ENCODE results near the gene TSEN54. TPM values are rescaled to one million over a fixed set of nuclear protein-coding genes. Genes with fewer than 3 reads are reported as not detected.

The TSEN54 gene
- total RNA-seq, 2 donors from 2014 or later: 29.7 to 50.7 TPM

- intact Hi-C loops (cut with DNase I): no loop called here
- no peak overlapping the region for H3K9ac ChIP-seq (ENCODE audit: low read depth in 2 of 2, low read length in 2 of 2)
- DNase-seq: no peak
- no peaks in the 10 kb centered on the region for H3K4me1 ChIP-seq
- no peaks in the 10 kb centered on the region for H3K27me3 ChIP-seq
- no peak for TF ChIP-seq CTCF (IDR thresholded peaks at IDR 0.05)
- peaks cover 28% of the 10 kb centered on the region for H3K36me3 ChIP-seq
- no peak overlapping the region for H3K27ac ChIP-seq
- no peak overlapping the region for H3K4me3 ChIP-seq
- H3K9me3 ChIP-seq: no peaks in the 10 kb centered on the region
Measured at GRCh38 chr17:75563063-75563758, 46.9 kb downstream of the TSEN54 start.

- intact Hi-C loops (cut with DNase I): no loop called here
- H3K4me1 ChIP-seq: no peaks in the 10 kb centered on the region
- no peaks in the 10 kb centered on the region for H3K27me3 ChIP-seq
- DNase-seq: no peak
- peaks cover 28% of the 10 kb centered on the region for H3K36me3 ChIP-seq
- no peak overlapping the region for H3K4me3 ChIP-seq
- H3K9ac ChIP-seq (ENCODE audit: low read depth in 2 of 2, low read length in 2 of 2): no peak overlapping the region
- H3K9me3 ChIP-seq: no peaks in the 10 kb centered on the region
- H3K27ac ChIP-seq: no peak overlapping the region
- TF ChIP-seq CTCF (IDR thresholded peaks at IDR 0.05): no peak
Measured at GRCh38 chr17:75564195-75564594, 47.9 kb downstream of the TSEN54 start.

- no peak for TF ChIP-seq CTCF (IDR thresholded peaks at IDR 0.05)
- Histone ChIP-seq H3K27me3 (no peaks in the 10 kb centered on the region), H3K9ac (ENCODE audit: low read depth in 2 of 2, low read length in 2 of 2) (no peak overlapping the region), H3K9me3 (no peaks in the 10 kb centered on the region), H3K27ac (no peak overlapping the region), H3K36me3 (peaks cover 28% of the 10 kb centered on the region), H3K4me3 (no peak overlapping the region), H3K4me1 (no peaks in the 10 kb centered on the region)
- intact Hi-C loops (cut with DNase I): no loop called here
- DNase-seq: no peak
Measured at GRCh38 chr17:75565066-75565465, 48.7 kb downstream of the TSEN54 start.

- Histone ChIP-seq H3K27ac (no peak overlapping the region), H3K36me3 (peaks cover 28% of the 10 kb centered on the region)
Measured at GRCh38 chr17:75565618-75566017, 49.3 kb downstream of the TSEN54 start.

GRCh38 chr17:75566416-75566815 lies 50.1 kb downstream of the TSEN54 start:
- no peak for DNase-seq
- Histone ChIP-seq H3K9ac (ENCODE audit: low read depth in 2 of 2, low read length in 2 of 2) (no peak overlapping the region), H3K27me3 (no peaks in the 10 kb centered on the region), H3K4me3 (no peak overlapping the region), H3K9me3 (no peaks in the 10 kb centered on the region), H3K27ac (no peak overlapping the region), H3K4me1 (no peaks in the 10 kb centered on the region), H3K36me3 (peaks cover 28% of the 10 kb centered on the region)
- no peak for TF ChIP-seq CTCF (IDR thresholded peaks at IDR 0.05)
- intact Hi-C loops (cut with DNase I): no loop called here

More at GRCh38 chr17:75565618-75566017, 49.3 kb downstream of the TSEN54 start:
- DNase-seq: no peak
- Histone ChIP-seq H3K9me3 (no peaks in the 10 kb centered on the region), H3K27me3 (no peaks in the 10 kb centered on the region), H3K4me3 (no peak overlapping the region), H3K9ac (ENCODE audit: low read depth in 2 of 2, low read length in 2 of 2) (no peak overlapping the region), H3K4me1 (no peaks in the 10 kb centered on the region)
- no peak for TF ChIP-seq CTCF (IDR thresholded peaks at IDR 0.05)
- intact Hi-C loops (cut with DNase I): no loop called here
